NCI-H2081 treated with DMSO at 0.1 percent for 48 hours (cell line): Measurements from ENCODE around the gene TMEM132C.
"Not testable (repeated sequence)": the region's sequence is repeated elsewhere in the genome, so short reads cannot be mapped to it uniquely, and the experiment has no call there.

ENCODE experiments used
- DNase-seq: peaks from one replicate; lab custom pipeline; 2025; lab: John Stamatoyannopoulos, UW

TMEM132C gene

GRCh38 chr12:128267131-128267622, at the start of gene TMEM132C:
TMEM132C (plus strand) TSS chr12:128267170; CDS start chr12:128267403, 233 bp downstream.
- DNase-seq: no peak

- no peak for DNase-seq
Measured at GRCh38 chr12:128224226-128224625, 42.7 kb upstream of the TMEM132C start.

GRCh38 chr12:128228581-128228980, 38.4 kb upstream of the TMEM132C start:
- no peak for DNase-seq

- DNase-seq: no peak
Measured at GRCh38 chr12:128235635-128236417, 31.1 kb upstream of the TMEM132C start.

- no peak for DNase-seq
Measured at GRCh38 chr12:128236525-128236924, 30.4 kb upstream of the TMEM132C start.

GRCh38 chr12:128240745-128241144, 26.2 kb upstream of the TMEM132C start:
- DNase-seq: no peak

GRCh38 chr12:128245121-128245520, 21.8 kb upstream of the TMEM132C start:
- DNase-seq: no peak

GRCh38 chr12:128245905-128246304, 21.1 kb upstream of the TMEM132C start:
- no peak for DNase-seq

GRCh38 chr12:128250096-128250495, 16.9 kb upstream of the TMEM132C start:
- no peak for DNase-seq

- not testable (repeated sequence) for DNase-seq
Measured at GRCh38 chr12:128253829-128254228, 13.1 kb upstream of the TMEM132C start.

- no peak for DNase-seq
Measured at GRCh38 chr12:128258866-128259555, 8.0 kb upstream of the TMEM132C start.

- no peak for DNase-seq
Measured at GRCh38 chr12:128259556-128260070, 7.4 kb upstream of the TMEM132C start.

GRCh38 chr12:128261757-128262156, 5.2 kb upstream of the TMEM132C start:
- DNase-seq: no peak

GRCh38 chr12:128265566-128265965, 1.4 kb upstream of the TMEM132C start:
- DNase-seq: no peak

- no peak for DNase-seq
Measured at GRCh38 chr12:128266086-128266485, 884 bp upstream of the TMEM132C start.

GRCh38 chr12:128266541-128267130, 334 bp upstream of the TMEM132C start:
- no peak for DNase-seq

- no peak for DNase-seq
Measured at GRCh38 chr12:128267651-128268378, 845 bp downstream of the TMEM132C start.

- no peak for DNase-seq
Measured at GRCh38 chr12:128268379-128268995, 1.5 kb downstream of the TMEM132C start.

GRCh38 chr12:128269181-128269591, 2.2 kb downstream of the TMEM132C start:
- no peak for DNase-seq

- no peak for DNase-seq
Measured at GRCh38 chr12:128276471-128276870, 9.5 kb downstream of the TMEM132C start.

- no peak for DNase-seq
Measured at GRCh38 chr12:128286970-128287369, 20.0 kb downstream of the TMEM132C start.
